ENCODE data around the gene DMD.

GRCh38 chrX:32780109-32780508 is 431.2 kb downstream of the DMD start:
- TF ChIP-seq POLR2AphosphoS5 (IDR thresholded peaks at IDR 0.05; ENCODE audit: low read depth, low read length) (no peak), SIN3A (IDR thresholded peaks at IDR 0.05; ENCODE audit: borderline replicate concordance, insufficient read depth, low read length) (no peak)
